Neural cell (in vitro differentiated cells): Measurements from ENCODE around the gene ZNF724. TPM values are rescaled to one million over a fixed set of nuclear protein-coding genes. Genes with fewer than 3 reads are reported as not detected.
"Not testable (repeated sequence)": the region's sequence is repeated elsewhere in the genome, so short reads cannot be mapped to it uniquely, and the experiment has no call there.

ENCODE experiments used
- H2AFZ ChIP-seq: fragments of 200-600, 300-800 bp; sonication (generic), shearing (Covaris generic); 2 replicates; pipeline ENCODE4 v1.6.0; 2014; ENCODE audit warnings: low read depth, mild to moderate bottlenecking, antibody characterized with exemption, low read length, moderate library complexity
- H3F3A ChIP-seq: fragments of 200-600 bp; shearing (Covaris generic); 2 replicates; pipeline ENCODE4 v1.6.1; 2016; ENCODE audit warnings: mild to moderate bottlenecking, moderate library complexity, mixed read lengths, antibody characterized with exemption, low read length; ENCODE audit not compliant: insufficient read depth, poor library complexity, severe bottlenecking
- H3K27ac ChIP-seq: fragments of 200-600, 300-800 bp; sonication (generic), shearing (Covaris generic); 2 replicates; pipeline ENCODE4 v1.5.1; 2014; ENCODE audit warnings: mild to moderate bottlenecking, low read length, moderate library complexity
- H3K27me3 ChIP-seq: fragments of 300-800, 200-600 bp; sonication (generic), shearing (Covaris generic); 2 replicates; pipeline ENCODE4 v1.6.0; 2014; ENCODE audit warnings: mild to moderate bottlenecking, low read depth, low read length, moderate library complexity; ENCODE audit not compliant: insufficient read depth
- H3K36me3 ChIP-seq: fragments of 300-800, 200-600 bp; sonication (generic), shearing (Covaris generic); 2 replicates; pipeline ENCODE4 v1.5.1; 2014; ENCODE audit warnings: mild to moderate bottlenecking, antibody characterized with exemption, low read length, moderate library complexity; ENCODE audit not compliant: insufficient read depth
- H3K4me2 ChIP-seq: fragments of 300-800, 200-600 bp; sonication (generic), shearing (Covaris generic); 2 replicates; pipeline ENCODE4 v1.6.0; 2014; ENCODE audit warnings: mild to moderate bottlenecking, low read length
- H3K4me3 ChIP-seq: fragments of 300-800, 200-600 bp; sonication (generic), shearing (Covaris generic); 2 replicates; pipeline ENCODE4 v1.5.1; 2014; ENCODE audit warnings: mild to moderate bottlenecking, low read length, moderate library complexity
- H3K79me2 ChIP-seq: fragments of 200-600 bp; shearing (Covaris generic); replicated peaks from 2 replicates; pipeline ENCODE4 v1.6.0; 2014; ENCODE audit warnings: mild to moderate bottlenecking, low read length, moderate library complexity; ENCODE audit not compliant: insufficient read depth
- H3K9ac ChIP-seq: fragments of 300-800, 200-600 bp; sonication (generic), shearing (Covaris generic); 2 replicates; pipeline ENCODE4 v1.6.1; 2016; ENCODE audit warnings: mild to moderate bottlenecking, low read length, mixed read lengths
- H3K9me2 ChIP-seq: fragments of 200-600 bp; shearing (Covaris generic); 2 replicates; pipeline ENCODE4 v1.6.1; 2016; ENCODE audit warnings: mild to moderate bottlenecking, low read length, mixed read lengths; ENCODE audit not compliant: insufficient read depth
- H3K9me3 ChIP-seq: fragments of 200-600, 300-800 bp; sonication (generic), shearing (Covaris generic); 2 replicates; pipeline ENCODE4 v1.6.1; 2016; ENCODE audit warnings: mild to moderate bottlenecking, mixed run types, low read length, moderate library complexity, mixed read lengths
- H4K20me1 ChIP-seq: fragments of 200-600 bp; shearing (Covaris generic); 2 replicates; pipeline ENCODE4 v1.6.1; 2016; ENCODE audit warnings: mild to moderate bottlenecking, mixed run types; ENCODE audit not compliant: insufficient read depth
- CTCF ChIP-seq: fragments of 450-650 bp; IDR thresholded peaks from 2 replicates; pipeline ENCODE4 v1.5.1; 2014; ENCODE audit warnings: antibody characterized with exemption, mild to moderate bottlenecking, moderate library complexity; ENCODE audit not compliant: poor library complexity, severe bottlenecking
- EP300 ChIP-seq: fragments of 450-650 bp; conservative IDR thresholded peaks from 2 replicates; pipeline ENCODE4 v1.6.1; 2014; ENCODE audit warnings: antibody characterized with exemption, mild to moderate bottlenecking, moderate library complexity; ENCODE audit not compliant: poor library complexity, severe bottlenecking
- EZH2 ChIP-seq: fragments of 200-600, 300-800 bp; shearing (Covaris generic), sonication (generic); IDR thresholded peaks from 2 replicates; pipeline ENCODE4 v1.6.1; 2014; ENCODE audit warnings: antibody characterized with exemption, low read length, borderline replicate concordance, mild to moderate bottlenecking; ENCODE audit not compliant: insufficient read depth, poor library complexity, severe bottlenecking
- MXI1 ChIP-seq: fragments of 450-650 bp; conservative IDR thresholded peaks from 2 replicates; pipeline ENCODE4 v1.6.1; 2014; ENCODE audit warnings: antibody characterized with exemption, mild to moderate bottlenecking; ENCODE audit not compliant: poor library complexity, severe bottlenecking
- POLR2AphosphoS5 ChIP-seq: IDR thresholded peaks from 2 replicates; pipeline ENCODE4 v1.6.1; 2012
- RAD21 ChIP-seq: fragments of 450-650 bp; conservative IDR thresholded peaks from 2 replicates; pipeline ENCODE4 v1.6.1; 2014; ENCODE audit warnings: antibody characterized with exemption, mild to moderate bottlenecking, moderate library complexity
- REST ChIP-seq: IDR thresholded peaks from 2 replicates; pipeline ENCODE4 v1.6.1; 2012; ENCODE audit warnings: borderline replicate concordance
- SMC3 ChIP-seq: fragments of 450-650 bp; conservative IDR thresholded peaks from 2 replicates; pipeline ENCODE4 v1.6.1; 2014; ENCODE audit warnings: antibody characterized with exemption, mild to moderate bottlenecking, moderate library complexity; ENCODE audit not compliant: poor library complexity
- TAF1 ChIP-seq: IDR thresholded peaks from 2 replicates; pipeline ENCODE4 v1.6.1; 2012; ENCODE audit warnings: low read depth
- polyA plus RNA-seq: library from polyadenylated mRNA; depleted of rRNA; stranded (reverse); fragments of >200 nt; gene quantifications from 2 replicates; pipeline ENCODE4 v1.2.3, GENCODE V29; 2014

ZNF724 gene
- polyA plus RNA-seq, 1 donor from 2014 or later: 2.4 TPM

- Histone ChIP-seq H3K9ac (no peak overlapping the region), H4K20me1 (no peaks in the 10 kb centered on the region), H3K36me3 (no peaks in the 10 kb centered on the region), H3K4me2 (no peak overlapping the region), H2AFZ (no peak overlapping the region), H3K9me2 (no peaks in the 10 kb centered on the region), H3K79me2 (no peaks in the 10 kb centered on the region), H3K27ac (no peak overlapping the region), H3F3A (no peaks in the 10 kb centered on the region), H3K9me3 (no peaks in the 10 kb centered on the region), H3K4me3 (no peak overlapping the region), H3K27me3 (no peaks in the 10 kb centered on the region)
- TF ChIP-seq EZH2 (no peak), MXI1 (no peak), RAD21 (no peak)
Measured at GRCh38 chr19:23287620-23288019, 37.4 kb upstream of the ZNF724 start.

- no peak overlapping the region for H3K27ac ChIP-seq
- no peaks in the 10 kb centered on the region for H3F3A ChIP-seq
- no peaks in the 10 kb centered on the region for H3K36me3 ChIP-seq
- H3K9me3 ChIP-seq: no peaks in the 10 kb centered on the region
- H3K4me2 ChIP-seq: no peak overlapping the region
- TF ChIP-seq EP300 (no peak), POLR2AphosphoS5 (no peak), EZH2 (no peak)
- no peak overlapping the region for H3K4me3 ChIP-seq
- H3K9ac ChIP-seq: no peak overlapping the region
- no peaks in the 10 kb centered on the region for H3K27me3 ChIP-seq
- no peaks in the 10 kb centered on the region for H4K20me1 ChIP-seq
- H2AFZ ChIP-seq: no peak overlapping the region
- no peaks in the 10 kb centered on the region for H3K9me2 ChIP-seq
- H3K79me2 ChIP-seq: no peaks in the 10 kb centered on the region
Measured at GRCh38 chr19:23286477-23286876, 36.3 kb upstream of the ZNF724 start.

GRCh38 chr19:23285948-23286347 is 35.8 kb upstream of the ZNF724 start:
- H3K27ac ChIP-seq: no peak overlapping the region
- no peak overlapping the region for H3K9ac ChIP-seq
- no peaks in the 10 kb centered on the region for H3K9me3 ChIP-seq
- H3K27me3 ChIP-seq: no peaks in the 10 kb centered on the region
- TF ChIP-seq EP300 (no peak), TAF1 (no peak), SMC3 (no peak), REST (no peak), EZH2 (no peak), POLR2AphosphoS5 (no peak), MXI1 (no peak), RAD21 (no peak), CTCF (no peak)
- H3K79me2 ChIP-seq: no peaks in the 10 kb centered on the region
- H3K4me2 ChIP-seq: no peak overlapping the region
- no peak overlapping the region for H2AFZ ChIP-seq
- H3F3A ChIP-seq: no peaks in the 10 kb centered on the region
- no peaks in the 10 kb centered on the region for H3K36me3 ChIP-seq
- H3K9me2 ChIP-seq: no peaks in the 10 kb centered on the region
- H3K4me3 ChIP-seq: no peak overlapping the region
- H4K20me1 ChIP-seq: no peaks in the 10 kb centered on the region

GRCh38 chr19:23285326-23285725 is 35.1 kb upstream of the ZNF724 start:
- H3K79me2 ChIP-seq, H3K36me3 ChIP-seq, H3F3A ChIP-seq, H3K9ac ChIP-seq, H4K20me1 ChIP-seq, H3K4me3 ChIP-seq, H3K27ac ChIP-seq, H3K9me2 ChIP-seq, H3K27me3 ChIP-seq, H3K9me3 ChIP-seq, H3K4me2 ChIP-seq, H2AFZ ChIP-seq: not testable (repeated sequence)
